Measurements from ENCODE around the gene CC2D2A.
"Not testable (repeated sequence)": the region's sequence is repeated elsewhere in the genome, so short reads cannot be mapped to it uniquely, and the experiment has no call there.

The CC2D2A gene

GRCh38 chr4:15586066-15586465, 116.4 kb downstream of the CC2D2A start:
- TF ChIP-seq PAX5 (IDR thresholded peaks at IDR 0.05; ENCODE audit: insufficient read depth, low read length, severe bottlenecking) (no peak), POLR2A (IDR thresholded peaks at IDR 0.05; ENCODE audit: low read depth, low read length) (no peak), POU2F2 (IDR thresholded peaks at IDR 0.05; ENCODE audit: low read depth, low read length) (no peak), SPI1 (IDR thresholded peaks at IDR 0.05; ENCODE audit: low read depth, low read length) (no peak), POLR2AphosphoS5 (IDR thresholded peaks at IDR 0.05; ENCODE audit: low read depth, low read length) (no peak), TAF1 (IDR thresholded peaks at IDR 0.05; ENCODE audit: low read depth, low read length) (no peak)
- FAIRE-seq (no peak), DNase-seq (ENCODE audit: insufficient read length, low spot score) (no peak)

- no peak for DNase-seq (ENCODE audit: insufficient read length, low spot score)
- TF ChIP-seq TAF1 (IDR thresholded peaks at IDR 0.05; ENCODE audit: low read depth, low read length): no peak
- TF ChIP-seq POLR2A (IDR thresholded peaks at IDR 0.05; ENCODE audit: low read depth, low read length): no peak
- no peak for TF ChIP-seq PAX5 (IDR thresholded peaks at IDR 0.05; ENCODE audit: insufficient read depth, low read length, severe bottlenecking)
- no peak for TF ChIP-seq POLR2AphosphoS5 (IDR thresholded peaks at IDR 0.05; ENCODE audit: low read depth, low read length)
- TF ChIP-seq POU2F2 (IDR thresholded peaks at IDR 0.05; ENCODE audit: low read depth, low read length): no peak
- no peak for TF ChIP-seq SPI1 (IDR thresholded peaks at IDR 0.05; ENCODE audit: low read depth, low read length)
- no peak for FAIRE-seq
Measured at GRCh38 chr4:15587649-15588048, 118.0 kb downstream of the CC2D2A start.

- DNase-seq (ENCODE audit: insufficient read length, low spot score) (no peak), FAIRE-seq (no peak)
- TF ChIP-seq POLR2A (IDR thresholded peaks at IDR 0.05; ENCODE audit: low read depth, low read length): no peak
- TF ChIP-seq PAX5 (IDR thresholded peaks at IDR 0.05; ENCODE audit: insufficient read depth, low read length, severe bottlenecking): no peak
- no peak for TF ChIP-seq POU2F2 (IDR thresholded peaks at IDR 0.05; ENCODE audit: low read depth, low read length)
- no peak for TF ChIP-seq TAF1 (IDR thresholded peaks at IDR 0.05; ENCODE audit: low read depth, low read length)
- TF ChIP-seq POLR2AphosphoS5 (IDR thresholded peaks at IDR 0.05; ENCODE audit: low read depth, low read length): no peak
- no peak for TF ChIP-seq SPI1 (IDR thresholded peaks at IDR 0.05; ENCODE audit: low read depth, low read length)
Measured at GRCh38 chr4:15592799-15593198, 123.1 kb downstream of the CC2D2A start.

GRCh38 chr4:15598644-15599043, 129.0 kb downstream of the CC2D2A start:
- FAIRE-seq (no peak), DNase-seq (ENCODE audit: insufficient read length, low spot score) (no peak)
- TF ChIP-seq TAF1 (IDR thresholded peaks at IDR 0.05; ENCODE audit: low read depth, low read length): no peak
- no peak for TF ChIP-seq POLR2A (IDR thresholded peaks at IDR 0.05; ENCODE audit: low read depth, low read length)
- no peak for TF ChIP-seq SPI1 (IDR thresholded peaks at IDR 0.05; ENCODE audit: low read depth, low read length)
- TF ChIP-seq POU2F2 (IDR thresholded peaks at IDR 0.05; ENCODE audit: low read depth, low read length): no peak
- no peak for TF ChIP-seq POLR2AphosphoS5 (IDR thresholded peaks at IDR 0.05; ENCODE audit: low read depth, low read length)
- TF ChIP-seq PAX5 (IDR thresholded peaks at IDR 0.05; ENCODE audit: insufficient read depth, low read length, severe bottlenecking): no peak

GRCh38 chr4:15600176-15600575, 130.5 kb downstream of the CC2D2A start:
- TF ChIP-seq TAF1 (IDR thresholded peaks at IDR 0.05; ENCODE audit: low read depth, low read length) (no peak), POLR2AphosphoS5 (IDR thresholded peaks at IDR 0.05; ENCODE audit: low read depth, low read length) (no peak), PAX5 (IDR thresholded peaks at IDR 0.05; ENCODE audit: insufficient read depth, low read length, severe bottlenecking) (no peak), POU2F2 (IDR thresholded peaks at IDR 0.05; ENCODE audit: low read depth, low read length) (no peak), POLR2A (IDR thresholded peaks at IDR 0.05; ENCODE audit: low read depth, low read length) (no peak), SPI1 (IDR thresholded peaks at IDR 0.05; ENCODE audit: low read depth, low read length) (no peak)
- no peak for FAIRE-seq

GRCh38 chr4:15601862-15602261, 132.2 kb downstream of the CC2D2A start:
- TF ChIP-seq PAX5 (IDR thresholded peaks at IDR 0.05; ENCODE audit: insufficient read depth, low read length, severe bottlenecking): no peak
- no peak for TF ChIP-seq SPI1 (IDR thresholded peaks at IDR 0.05; ENCODE audit: low read depth, low read length)
- no peak for TF ChIP-seq POLR2AphosphoS5 (IDR thresholded peaks at IDR 0.05; ENCODE audit: low read depth, low read length)
- no peak for TF ChIP-seq TAF1 (IDR thresholded peaks at IDR 0.05; ENCODE audit: low read depth, low read length)
- no peak for TF ChIP-seq POU2F2 (IDR thresholded peaks at IDR 0.05; ENCODE audit: low read depth, low read length)
- TF ChIP-seq POLR2A (IDR thresholded peaks at IDR 0.05; ENCODE audit: low read depth, low read length): no peak
- DNase-seq (ENCODE audit: insufficient read length, low spot score) (no peak), FAIRE-seq (no peak)

More at GRCh38 chr4:15600176-15600575, 130.5 kb downstream of the CC2D2A start:
- no peak for DNase-seq (ENCODE audit: insufficient read length, low spot score)

- no peak for FAIRE-seq
- TF ChIP-seq SPI1 (IDR thresholded peaks at IDR 0.05; ENCODE audit: low read depth, low read length) (no peak), PAX5 (IDR thresholded peaks at IDR 0.05; ENCODE audit: insufficient read depth, low read length, severe bottlenecking) (no peak), POLR2A (IDR thresholded peaks at IDR 0.05; ENCODE audit: low read depth, low read length) (no peak), TAF1 (IDR thresholded peaks at IDR 0.05; ENCODE audit: low read depth, low read length) (no peak), POLR2AphosphoS5 (IDR thresholded peaks at IDR 0.05; ENCODE audit: low read depth, low read length) (no peak), POU2F2 (IDR thresholded peaks at IDR 0.05; ENCODE audit: low read depth, low read length) (no peak)
Measured at GRCh38 chr4:15605537-15605936, 135.9 kb downstream of the CC2D2A start.

GRCh38 chr4:15610855-15611254, 141.2 kb downstream of the CC2D2A start:
- TF ChIP-seq TAF1 (IDR thresholded peaks at IDR 0.05; ENCODE audit: low read depth, low read length): no peak
- TF ChIP-seq POLR2AphosphoS5 (IDR thresholded peaks at IDR 0.05; ENCODE audit: low read depth, low read length): no peak
- TF ChIP-seq POLR2A (IDR thresholded peaks at IDR 0.05; ENCODE audit: low read depth, low read length): no peak
- TF ChIP-seq POU2F2 (IDR thresholded peaks at IDR 0.05; ENCODE audit: low read depth, low read length): no peak
- no peak for TF ChIP-seq SPI1 (IDR thresholded peaks at IDR 0.05; ENCODE audit: low read depth, low read length)
- FAIRE-seq (peak; percentile 73), DNase-seq (ENCODE audit: insufficient read length, low spot score) (no peak)

More at GRCh38 chr4:15605537-15605936, 135.9 kb downstream of the CC2D2A start:
- no peak for DNase-seq (ENCODE audit: insufficient read length, low spot score)

GRCh38 chr4:15612136-15612535, 142.5 kb downstream of the CC2D2A start:
- no peak for DNase-seq (ENCODE audit: insufficient read length, low spot score)
- no peak for FAIRE-seq
- TF ChIP-seq SPI1 (IDR thresholded peaks at IDR 0.05; ENCODE audit: low read depth, low read length) (no peak), TAF1 (IDR thresholded peaks at IDR 0.05; ENCODE audit: low read depth, low read length) (no peak), POU2F2 (IDR thresholded peaks at IDR 0.05; ENCODE audit: low read depth, low read length) (no peak)

GRCh38 chr4:15614891-15615290, 145.2 kb downstream of the CC2D2A start:
- DNase-seq (ENCODE audit: insufficient read length, low spot score); FAIRE-seq: not testable (repeated sequence)

- not testable (repeated sequence) for DNase-seq (ENCODE audit: insufficient read length, low spot score); FAIRE-seq
Measured at GRCh38 chr4:15617407-15617806, 147.7 kb downstream of the CC2D2A start.

Measured in GM12891 (cell line).